HepG2 (cell line): Measurements from ENCODE around the gene BMP8B. TPM values are rescaled to one million over a fixed set of nuclear protein-coding genes. Genes with fewer than 3 reads are reported as not detected.

Experiments used
- ATAC-seq: fragments of 200-7000 bp; cut with Tn5 transposase; 3 replicates; pipeline ENCODE4 v1.9.1; 2020; ENCODE audit warnings: mild to moderate bottlenecking, moderate library complexity
- BruUV-seq: library from RNA; stranded (reverse); fragments of 400-500 nt; replicated peaks from 2 replicates; lab custom pipeline; 2021; lab: Mats Ljungman, UMichigan
- CTCF ChIA-PET: fragments of 300-600 bp; formaldehyde crosslinking; extraction: SDS; loops from one replicate; lab custom pipeline; 2021; ENCODE audit warnings: low total read pairs, inconsistent platforms, low intra/inter-chr PET ratio; lab: Yijun Ruan, JAX
- POLR2A ChIA-PET: fragments of 350-600 bp; sonication (Branson Sonifier 250); formaldehyde crosslinking; loops from one replicate; lab custom pipeline; 2020; ENCODE audit warnings: antibody characterized with exemption, inconsistent platforms; lab: Yijun Ruan, JAX
- DNase-seq: peaks from one replicate; pipeline ENCODE4 v3.0.0-alpha.2; 2015; ENCODE audit warnings: low spot score
- FAIRE-seq: peaks from 3 replicates; lab custom pipeline; 2011; peaks lifted over from hg19 to GRCh38; lab: Jason Lieb, UNC
- H2AFZ ChIP-seq: one replicate; pipeline ENCODE4 v1.6.1; 2011; ENCODE audit warnings: low read length, inconsistent platforms
- H3K27ac ChIP-seq: fragments of 300-600 bp; 3 replicates; pipeline ENCODE4 v1.8.0; 2011; ENCODE audit warnings: mixed run types, mild to moderate bottlenecking, mixed read lengths, low read length, inconsistent platforms; ENCODE audit not compliant: insufficient read depth; ENCODE audit errors: extremely low read length
- H3K27me3 ChIP-seq, 2 experiments: fragments of 200-600 bp in 1 of 2; 2 replicates in 1 of 2; 3 replicates in 1 of 2; pipeline versions ENCODE4 v1.6.0 to v1.8.0; 2011; ENCODE audit warnings: low read length in 2 of 2, mild to moderate bottlenecking in 2 of 2, moderate library complexity in 2 of 2, inconsistent platforms in 1 of 2; ENCODE audit not compliant: insufficient read depth in 2 of 2, control insufficient read depth in 1 of 2
- H3K36me3 ChIP-seq, 2 experiments: fragments of 200-600 bp in 1 of 2; replicated peaks in 1 of 2; 2 replicates in 1 of 2; 3 replicates in 1 of 2; pipeline versions ENCODE4 v1.5.1 to v1.8.0; 2011; ENCODE audit warnings: low read length in 2 of 2, inconsistent platforms in 1 of 2; ENCODE audit not compliant: insufficient read depth in 2 of 2, control insufficient read depth in 1 of 2
- H3K4me1 ChIP-seq: 2 replicates; pipeline ENCODE4 v1.5.1; 2012; ENCODE audit warnings: low read length, inconsistent platforms; ENCODE audit not compliant: insufficient read depth
- H3K4me2 ChIP-seq: 2 replicates; pipeline ENCODE4 v1.6.0; 2011; ENCODE audit warnings: low read depth, low read length, inconsistent platforms
- H3K4me3 ChIP-seq, 3 experiments: fragments of 200-600 bp in 1 of 3; sonication (generic), shearing (Covaris generic) in 1 of 3; replicated peaks in 1 of 3; 2 replicates each; pipeline ENCODE4 v1.5.1; 2011 to 2016; ENCODE audit warnings: low read length in 3 of 3, inconsistent platforms in 2 of 3, low read depth in 2 of 3, mild to moderate bottlenecking in 2 of 3, control low read depth in 1 of 3, mixed read lengths in 1 of 3; ENCODE audit not compliant: insufficient read depth in 1 of 3
- H3K79me2 ChIP-seq: one replicate; pipeline ENCODE4 v1.6.1; 2011; ENCODE audit warnings: low read length, inconsistent platforms; ENCODE audit not compliant: insufficient read depth
- H3K9ac ChIP-seq: 2 replicates; pipeline ENCODE4 v1.6.0; 2011; ENCODE audit warnings: mild to moderate bottlenecking, low read depth, low read length, inconsistent platforms; ENCODE audit not compliant: insufficient read depth
- H3K9me3 ChIP-seq: 2 replicates; pipeline ENCODE4 v1.5.1; 2012; ENCODE audit warnings: mild to moderate bottlenecking, low read length
- H4K20me1 ChIP-seq: 2 replicates; pipeline ENCODE4 v1.6.0; 2011; ENCODE audit warnings: inconsistent platforms, mild to moderate bottlenecking, low read length, moderate library complexity; ENCODE audit not compliant: insufficient read depth
- HBP1 ChIP-seq: IDR thresholded peaks from 2 replicates; pipeline ENCODE4 v1.6.1; 2016; ENCODE audit warnings: low read depth, control low read depth
- MXD4 ChIP-seq: IDR thresholded peaks from 2 replicates; pipeline ENCODE4 v1.6.1; 2016; ENCODE audit warnings: mild to moderate bottlenecking, missing biosample characterization, missing genetic modification reagents
- TFDP2 ChIP-seq: sonication (generic); formaldehyde crosslinking; IDR thresholded peaks from 2 replicates; pipeline ENCODE4 v1.4.0; 2020; ENCODE audit warnings: missing genetic modification reagents
- ZKSCAN1 ChIP-seq: fragments of 150-350 bp; IDR thresholded peaks from 2 replicates; pipeline ENCODE4 v1.6.1; 2014; ENCODE audit warnings: low read length
- ZNF570 ChIP-seq: sonication (generic); formaldehyde crosslinking; IDR thresholded peaks from 2 replicates; pipeline ENCODE4 v1.4.0; 2020; ENCODE audit warnings: mild to moderate bottlenecking, missing genetic modification reagents, borderline replicate concordance
- WGBS: methylation state at CpG from one replicate; pipeline ENCODE4 v1.1.6; 2017; ENCODE audit warnings: low lambda C conversion rate; 5-methylcytosine and 5-hydroxymethylcytosine counted together
- in situ Hi-C: cut with HindIII; loops from 2 replicates; pipeline ENCODE4 v1.10.0; 2017; ENCODE audit warnings: low pct_unique_long_range_greater_than_20kb; ENCODE audit not compliant: extremely low pct_ligation_motif_present
- intact Hi-C: fragments of 100-400 bp; cut with micrococcal nuclease; formaldehyde crosslinking; loops from one replicate; pipeline ENCODE4 v1.10.0; 2022; ENCODE audit not compliant: unreplicated experiment
- polyA plus RNA-seq, 8 experiments: library from polyadenylated mRNA; depleted of rRNA in 3 of 8; stranded (reverse) in 7 of 8; unstranded in 1 of 8; fragments of >200 nt; fragmentation: Illumina TruSeq in 4 of 8; extraction: Trizol in 4 of 8; gene quantifications; 2 replicates each; pipeline versions ENCODE4 v1.2.1 to v1.2.3, GENCODE V29; 2011 to 2016; ENCODE audit warnings: low read depth in 4 of 8, missing spikeins in 1 of 8, mixed read lengths in 1 of 8; ENCODE audit not compliant: insufficient read depth in 1 of 8
- total RNA-seq, 5 experiments: library from RNA; depleted of rRNA; stranded (reverse); fragments of >200 nt; fragmentation: Illumina TruSeq; extraction: Trizol; gene quantifications; 2 replicates each; pipeline ENCODE4 v1.2.3, GENCODE V29; 2016; ENCODE audit warnings: low read depth in 1 of 5

The BMP8B gene
- total and polyA plus RNA-seq, 2 of the 13 experiments (the other 11 are each of a cell fraction or from before 2014, with no cell fraction given), result 0.29 to 0.41 TPM

GRCh38 chr1:39727932-39728317 lies 60.7 kb downstream of the BMP8B start:
- H3K27ac ChIP-seq, result no peak overlapping the region
- no peaks in the 10 kb centered on the region for H3K4me1 ChIP-seq
- H3K9ac ChIP-seq, result no peak overlapping the region
- no peak overlapping the region for H2AFZ ChIP-seq
- no peaks in the 10 kb centered on the region for H4K20me1 ChIP-seq
- no peak for TF ChIP-seq HBP1 (CRISPR knock-in tag)
- TF ChIP-seq MXD4, result no peak
- no peak for TF ChIP-seq TFDP2 (CRISPR knock-in tag)
- TF ChIP-seq ZKSCAN1, result no peak
- no peak for TF ChIP-seq ZNF570 (CRISPR knock-in tag)
- peaks cover 2 to 20% of the 10 kb centered on the region in 2 experiments; a peak in 4 of 5 replicates for H3K27me3 ChIP-seq
- WGBS, result 64% methylated on average over 11 of the region's 14 CpGs
- H3K4me2 ChIP-seq, result no peak overlapping the region
- intact Hi-C loops (no loop called here), in situ Hi-C loops (loop anchor here (10.0 kb wide), 1 partner anchor 123 kb away; no protein-coding TSS in a partner anchor)
- H3K79me2 ChIP-seq, result no peaks in the 10 kb centered on the region
- ChIA-PET CTCF (no interaction called here), POLR2A (no interaction called here)
- no peaks in the 10 kb centered on the region for H3K36me3 ChIP-seq
- FAIRE-seq, result no peak
- no peak overlapping the region for H3K4me3 ChIP-seq
- DNase-seq, result no peak
- no peak for ATAC-seq
- no peaks in the 10 kb centered on the region for H3K9me3 ChIP-seq
- BruUV-seq, result no TSS peak
